GM23338 (cell line): ENCODE data around the gene AGO4. TPM values are rescaled to one million over a fixed set of nuclear protein-coding genes. Genes with fewer than 3 reads are reported as not detected.

Source experiments
- ATAC-seq: fragments of 200-7000 bp; cut with Tn5 transposase; 3 replicates; pipeline ENCODE4 v1.9.1; 2020
- DNase-seq: peaks from one replicate; pipeline ENCODE4 v3.0.0-alpha.2; 2015; ENCODE audit warnings: low spot score
- H2AFZ ChIP-seq: fragments of 200-600 bp; sonication (generic); 2 replicates; pipeline ENCODE4 v1.8.0; 2016; ENCODE audit warnings: antibody characterized with exemption, mild to moderate bottlenecking, moderate library complexity
- H3F3A ChIP-seq: fragments of 200-600 bp; sonication (generic); replicated peaks from 2 replicates; pipeline ENCODE4 v1.8.0; 2017; ENCODE audit warnings: antibody characterized with exemption, mixed run types, low read depth
- H3K27ac ChIP-seq: fragments of 200-600 bp; sonication (generic); 2 replicates; pipeline ENCODE4 v1.6.1; 2016; ENCODE audit warnings: low read depth
- H3K27me3 ChIP-seq: fragments of 200-600 bp; sonication (generic); 2 replicates; pipeline ENCODE4 v1.8.0; 2016; ENCODE audit warnings: mild to moderate bottlenecking, mixed run types, moderate library complexity; ENCODE audit not compliant: insufficient read depth
- H3K36me3 ChIP-seq: fragments of 200-600 bp; sonication (generic); 2 replicates; pipeline ENCODE4 v1.8.0; 2016; ENCODE audit warnings: mild to moderate bottlenecking; ENCODE audit not compliant: insufficient read depth
- H3K4me1 ChIP-seq: fragments of 200-600 bp; sonication (generic); 2 replicates; pipeline ENCODE4 v1.8.0; 2016; ENCODE audit warnings: mild to moderate bottlenecking, moderate library complexity; ENCODE audit not compliant: insufficient read depth
- H3K4me2 ChIP-seq: fragments of 200-600 bp; sonication (generic); 2 replicates; pipeline ENCODE4 v1.7.1; 2017; ENCODE audit warnings: mixed run types
- H3K4me3 ChIP-seq: fragments of 200-600 bp; sonication (generic); 2 replicates; pipeline ENCODE4 v1.6.1; 2016; ENCODE audit warnings: mixed run types
- H3K79me2 ChIP-seq: fragments of 200-600 bp; sonication (generic); replicated peaks from 2 replicates; pipeline ENCODE4 v1.8.0; 2017; ENCODE audit warnings: mild to moderate bottlenecking; ENCODE audit not compliant: insufficient read depth
- H3K9me2 ChIP-seq: fragments of 200-600 bp; sonication (generic); 2 replicates; pipeline ENCODE4 v1.8.0; 2017; ENCODE audit not compliant: insufficient read depth
- H4K20me1 ChIP-seq: fragments of 200-600 bp; sonication (generic); replicated peaks from 2 replicates; pipeline ENCODE4 v1.8.0; 2017; ENCODE audit warnings: mild to moderate bottlenecking; ENCODE audit not compliant: insufficient read depth
- H3K27ac Mint-ChIP-seq: 2 replicates; pipeline ENCODE4 v1.8.0; 2020; ENCODE audit warnings: inconsistent platforms, mild to moderate bottlenecking, moderate library complexity, mixed read lengths
- H3K27me3 Mint-ChIP-seq: 3 replicates; pipeline ENCODE4 v1.8.0; 2022; ENCODE audit warnings: low read depth, mild to moderate bottlenecking, moderate library complexity, mixed read lengths, inconsistent platforms; ENCODE audit not compliant: insufficient read depth, poor library complexity
- H3K36me3 Mint-ChIP-seq: 3 replicates; pipeline ENCODE4 v1.8.0; 2021; ENCODE audit warnings: low read depth, mild to moderate bottlenecking, inconsistent platforms, moderate library complexity, mixed read lengths
- H3K4me1 Mint-ChIP-seq: 3 replicates; pipeline ENCODE4 v1.8.0; 2020; ENCODE audit warnings: mild to moderate bottlenecking, inconsistent platforms, mixed read lengths
- H3K4me3 Mint-ChIP-seq: 3 replicates; pipeline ENCODE4 v1.8.0; 2021; ENCODE audit warnings: moderate library complexity, mild to moderate bottlenecking, inconsistent platforms, mixed read lengths
- H3K9me3 Mint-ChIP-seq: 3 replicates; pipeline ENCODE4 v1.8.0; 2020; ENCODE audit warnings: moderate library complexity, mild to moderate bottlenecking, inconsistent platforms, mixed read lengths
- CREB1 ChIP-seq: fragments of 250-450 bp; sonication (Bioruptor Pico); IDR thresholded peaks from 2 replicates; pipeline ENCODE4 v1.5.0; 2020; ENCODE audit warnings: low read depth, mild to moderate bottlenecking, moderate library complexity
- CTCF ChIP-seq, 2 experiments: fragments of 200-600 bp in 1 of 2; sonication (generic) in 1 of 2; conservative IDR thresholded peaks; 2 replicates each; pipeline versions ENCODE4 v1.5.1 to v1.6.1; 2016 to 2017; ENCODE audit warnings: antibody characterized with exemption in 2 of 2, low read depth in 2 of 2, mild to moderate bottlenecking in 2 of 2, moderate library complexity in 1 of 2
- EZH2 ChIP-seq: fragments of 200-600 bp; sonication (generic); IDR thresholded peaks from one replicate; pipeline ENCODE4 v1.8.0; 2017; ENCODE audit warnings: antibody characterized with exemption, mild to moderate bottlenecking, low read depth; ENCODE audit not compliant: unreplicated experiment
- EZH2phosphoT487 ChIP-seq: fragments of 200-600 bp; sonication (generic); IDR thresholded peaks from one replicate; pipeline ENCODE4 v1.8.1; 2018; ENCODE audit warnings: antibody characterized with exemption; ENCODE audit not compliant: unreplicated experiment
- JUNB ChIP-seq: IDR thresholded peaks from one replicate; pipeline ENCODE4 v1.6.1; 2016; ENCODE audit warnings: antibody characterized with exemption; ENCODE audit not compliant: unreplicated experiment
- NANOG ChIP-seq: IDR thresholded peaks from 2 replicates; pipeline ENCODE4 v1.6.1; 2016; ENCODE audit warnings: antibody characterized with exemption, borderline replicate concordance
- POLR2AphosphoS5 ChIP-seq: IDR thresholded peaks from 2 replicates; pipeline ENCODE4 v1.6.1; 2016; ENCODE audit warnings: antibody characterized with exemption, low read depth
- REST ChIP-seq: IDR thresholded peaks from one replicate; pipeline ENCODE4 v1.6.1; 2018; ENCODE audit warnings: antibody characterized with exemption; ENCODE audit not compliant: unreplicated experiment
- STAT1 ChIP-seq: IDR thresholded peaks from one replicate; pipeline ENCODE4 v1.6.1; 2016; ENCODE audit warnings: antibody characterized with exemption; ENCODE audit not compliant: unreplicated experiment
- ZNF114 ChIP-seq: fragments of 250-450 bp; sonication (Bioruptor Pico); IDR thresholded peaks from 2 replicates; pipeline ENCODE4 v1.5.0; 2020; ENCODE audit warnings: mild to moderate bottlenecking, moderate library complexity
- ZNF331 ChIP-seq: fragments of 250-450 bp; sonication (Bioruptor Pico); IDR thresholded peaks from 2 replicates; pipeline ENCODE4 v1.5.0; 2020; ENCODE audit warnings: low read depth, mild to moderate bottlenecking, moderate library complexity
- polyA plus RNA-seq: library from polyadenylated mRNA; unstranded; fragments of >200 nt; fragmentation: Nextera tagmentation; extraction: Ambion mirVana; gene quantifications from 2 replicates; pipeline ENCODE4 v1.2.1, GENCODE V29; 2016
- total RNA-seq: library from RNA; depleted of rRNA; stranded (reverse); fragments of >200 nt; shearing (Covaris generic); gene quantifications from 2 replicates; pipeline ENCODE4 v1.2.3, GENCODE V29; 2014
- TF ChIP-seq, protein P1 (sequence below): fragments of 250-450 bp; sonication (Bioruptor Pico); IDR thresholded peaks from 2 replicates; pipeline ENCODE4 v1.5.0; 2020; ENCODE audit warnings: mild to moderate bottlenecking, moderate library complexity
- TF ChIP-seq, protein P2 (sequence below): IDR thresholded peaks from 2 replicates; pipeline ENCODE4 v1.6.1; 2016; ENCODE audit warnings: antibody characterized with exemption

The AGO4 gene
- total and polyA plus RNA-seq, 2 experiments from 2014 or later: 1.7 to 9.7 TPM

GRCh38 chr1:35838693-35839245 lies 31.0 kb downstream of the AGO4 start:
- DNase-seq (no peak), ATAC-seq (no peak)
- no peak for TF ChIP-seq CTCF (conservative IDR thresholded peaks at IDR 0.05; ENCODE audit: low read depth in 2 of 2)
- no peak for TF ChIP-seq CREB1 (CRISPR knock-in tag)
- no peak for TF ChIP-seq ZNF114
- no peak for TF ChIP-seq STAT1
- no peak for TF ChIP-seq NANOG
- TF ChIP-seq, protein P1, sequence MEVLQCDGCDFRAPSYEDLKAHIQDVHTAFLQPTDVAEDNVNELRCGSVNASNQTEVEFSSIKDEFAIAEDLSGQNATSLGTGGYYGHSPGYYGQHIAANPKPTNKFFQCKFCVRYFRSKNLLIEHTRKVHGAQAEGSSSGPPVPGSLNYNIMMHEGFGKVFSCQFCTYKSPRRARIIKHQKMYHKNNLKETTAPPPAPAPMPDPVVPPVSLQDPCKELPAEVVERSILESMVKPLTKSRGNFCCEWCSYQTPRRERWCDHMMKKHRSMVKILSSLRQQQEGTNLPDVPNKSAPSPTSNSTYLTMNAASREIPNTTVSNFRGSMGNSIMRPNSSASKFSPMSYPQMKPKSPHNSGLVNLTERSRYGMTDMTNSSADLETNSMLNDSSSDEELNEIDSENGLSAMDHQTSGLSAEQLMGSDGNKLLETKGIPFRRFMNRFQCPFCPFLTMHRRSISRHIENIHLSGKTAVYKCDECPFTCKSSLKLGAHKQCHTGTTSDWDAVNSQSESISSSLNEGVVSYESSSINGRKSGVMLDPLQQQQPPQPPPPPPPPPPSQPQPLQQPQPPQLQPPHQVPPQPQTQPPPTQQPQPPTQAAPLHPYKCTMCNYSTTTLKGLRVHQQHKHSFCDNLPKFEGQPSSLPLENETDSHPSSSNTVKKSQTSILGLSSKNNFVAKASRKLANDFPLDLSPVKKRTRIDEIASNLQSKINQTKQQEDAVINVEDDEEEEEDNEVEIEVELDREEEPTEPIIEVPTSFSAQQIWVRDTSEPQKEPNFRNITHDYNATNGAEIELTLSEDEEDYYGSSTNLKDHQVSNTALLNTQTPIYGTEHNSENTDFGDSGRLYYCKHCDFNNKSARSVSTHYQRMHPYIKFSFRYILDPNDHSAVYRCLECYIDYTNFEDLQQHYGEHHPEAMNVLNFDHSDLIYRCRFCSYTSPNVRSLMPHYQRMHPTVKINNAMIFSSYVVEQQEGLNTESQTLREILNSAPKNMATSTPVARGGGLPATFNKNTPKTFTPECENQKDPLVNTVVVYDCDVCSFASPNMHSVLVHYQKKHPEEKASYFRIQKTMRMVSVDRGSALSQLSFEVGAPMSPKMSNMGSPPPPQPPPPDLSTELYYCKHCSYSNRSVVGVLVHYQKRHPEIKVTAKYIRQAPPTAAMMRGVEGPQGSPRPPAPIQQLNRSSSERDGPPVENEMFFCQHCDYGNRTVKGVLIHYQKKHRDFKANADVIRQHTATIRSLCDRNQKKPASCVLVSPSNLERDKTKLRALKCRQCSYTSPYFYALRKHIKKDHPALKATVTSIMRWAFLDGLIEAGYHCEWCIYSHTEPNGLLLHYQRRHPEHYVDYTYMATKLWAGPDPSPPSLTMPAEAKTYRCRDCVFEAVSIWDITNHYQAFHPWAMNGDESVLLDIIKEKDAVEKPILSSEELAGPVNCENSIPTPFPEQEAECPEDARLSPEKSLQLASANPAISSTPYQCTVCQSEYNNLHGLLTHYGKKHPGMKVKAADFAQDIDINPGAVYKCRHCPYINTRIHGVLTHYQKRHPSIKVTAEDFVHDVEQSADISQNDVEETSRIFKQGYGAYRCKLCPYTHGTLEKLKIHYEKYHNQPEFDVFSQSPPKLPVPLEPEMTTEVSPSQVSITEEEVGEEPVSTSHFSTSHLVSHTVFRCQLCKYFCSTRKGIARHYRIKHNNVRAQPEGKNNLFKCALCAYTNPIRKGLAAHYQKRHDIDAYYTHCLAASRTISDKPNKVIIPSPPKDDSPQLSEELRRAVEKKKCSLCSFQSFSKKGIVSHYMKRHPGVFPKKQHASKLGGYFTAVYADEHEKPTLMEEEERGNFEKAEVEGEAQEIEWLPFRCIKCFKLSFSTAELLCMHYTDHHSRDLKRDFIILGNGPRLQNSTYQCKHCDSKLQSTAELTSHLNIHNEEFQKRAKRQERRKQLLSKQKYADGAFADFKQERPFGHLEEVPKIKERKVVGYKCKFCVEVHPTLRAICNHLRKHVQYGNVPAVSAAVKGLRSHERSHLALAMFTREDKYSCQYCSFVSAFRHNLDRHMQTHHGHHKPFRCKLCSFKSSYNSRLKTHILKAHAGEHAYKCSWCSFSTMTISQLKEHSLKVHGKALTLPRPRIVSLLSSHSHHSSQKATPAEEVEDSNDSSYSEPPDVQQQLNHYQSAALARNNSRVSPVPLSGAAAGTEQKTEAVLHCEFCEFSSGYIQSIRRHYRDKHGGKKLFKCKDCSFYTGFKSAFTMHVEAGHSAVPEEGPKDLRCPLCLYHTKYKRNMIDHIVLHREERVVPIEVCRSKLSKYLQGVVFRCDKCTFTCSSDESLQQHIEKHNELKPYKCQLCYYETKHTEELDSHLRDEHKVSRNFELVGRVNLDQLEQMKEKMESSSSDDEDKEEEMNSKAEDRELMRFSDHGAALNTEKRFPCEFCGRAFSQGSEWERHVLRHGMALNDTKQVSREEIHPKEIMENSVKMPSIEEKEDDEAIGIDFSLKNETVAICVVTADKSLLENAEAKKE (CRISPR knock-in tag): no peak
- TF ChIP-seq REST: no peak
- no peak for TF ChIP-seq EZH2
- TF ChIP-seq JUNB: no peak
- TF ChIP-seq, protein P2, sequence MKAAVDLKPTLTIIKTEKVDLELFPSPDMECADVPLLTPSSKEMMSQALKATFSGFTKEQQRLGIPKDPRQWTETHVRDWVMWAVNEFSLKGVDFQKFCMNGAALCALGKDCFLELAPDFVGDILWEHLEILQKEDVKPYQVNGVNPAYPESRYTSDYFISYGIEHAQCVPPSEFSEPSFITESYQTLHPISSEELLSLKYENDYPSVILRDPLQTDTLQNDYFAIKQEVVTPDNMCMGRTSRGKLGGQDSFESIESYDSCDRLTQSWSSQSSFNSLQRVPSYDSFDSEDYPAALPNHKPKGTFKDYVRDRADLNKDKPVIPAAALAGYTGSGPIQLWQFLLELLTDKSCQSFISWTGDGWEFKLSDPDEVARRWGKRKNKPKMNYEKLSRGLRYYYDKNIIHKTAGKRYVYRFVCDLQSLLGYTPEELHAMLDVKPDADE: no peak
- no peak for TF ChIP-seq POLR2AphosphoS5
- TF ChIP-seq EZH2phosphoT487: no peak
- no peak for TF ChIP-seq ZNF331 (CRISPR knock-in tag)
- H3K79me2 ChIP-seq: no peaks in the 10 kb centered on the region
- Mint-ChIP-seq H3K4me3 (no peak overlapping the region), H3K9me3 (no peaks in the 10 kb centered on the region; the same call in 2 of the 3 replicates), H3K27me3 (peaks cover 2% of the 10 kb centered on the region), H3K4me1 (no peaks in the 10 kb centered on the region), H3K36me3 (peaks cover 21% of the 10 kb centered on the region), H3K27ac (no peak overlapping the region)
- no peak overlapping the region for H2AFZ ChIP-seq
- H3K36me3 ChIP-seq: no peaks in the 10 kb centered on the region
- H3K9me2 ChIP-seq: no peaks in the 10 kb centered on the region
- no peaks in the 10 kb centered on the region; the same call in 1 of the 2 replicates for H4K20me1 ChIP-seq
- no peak overlapping the region for H3K4me2 ChIP-seq
- H3K4me3 ChIP-seq: no peak overlapping the region
- H3K27me3 ChIP-seq: no peaks in the 10 kb centered on the region
- H3F3A ChIP-seq: no peaks in the 10 kb centered on the region
- no peaks in the 10 kb centered on the region for H3K4me1 ChIP-seq
- no peak overlapping the region for H3K27ac ChIP-seq
